Measurements from ENCODE around the gene RNU6-7. TPM values are rescaled to one million over a fixed set of nuclear protein-coding genes. Genes with fewer than 3 reads are reported as not detected.

The RNU6-7 gene
- total and polyA plus RNA-seq, 2 donors (not counting 3 experiments of a cell fraction or from before 2014, with no cell fraction given) = not detected

GRCh38 chr14:32232481-32232880 lies 30.6 kb downstream of the RNU6-7 start:
- intact Hi-C loops (cut with micrococcal nuclease) = no loop called here
- FAIRE-seq (no peak), DNase-seq (ENCODE audit: low read depth, low spot score) (no peak)
- Histone ChIP-seq H3K79me2 (ENCODE audit: control insufficient read depth, insufficient read depth, low read length) (no peaks in the 10 kb centered on the region), H3K36me3 (ENCODE audit: control insufficient read depth in 2 of 2, extremely low read depth in 1 of 2, insufficient read depth in 2 of 2, low read length in 2 of 2) (no peaks in the 10 kb centered on the region), H3K9ac (replicated peaks; ENCODE audit: extremely low read depth, insufficient read depth, low read length) (no peak overlapping the region), H3K4me2 (ENCODE audit: insufficient read depth, low read length) (no peak overlapping the region), H3K9me1 (replicated peaks; ENCODE audit: control insufficient read depth, extremely low read depth, insufficient read depth, low read length) (no peaks in the 10 kb centered on the region), H3K9me3 (replicated peaks; ENCODE audit: control insufficient read depth, insufficient read depth, low read length) (no peaks in the 10 kb centered on the region), H4K20me1 (replicated peaks; ENCODE audit: control insufficient read depth, extremely low read depth, insufficient read depth, low read length) (no peaks in the 10 kb centered on the region), H3K27ac (ENCODE audit: insufficient read depth, low read depth, low read length) (no peak overlapping the region), H2AFZ (ENCODE audit: low read depth, low read length) (no peak overlapping the region), H3K4me1 (ENCODE audit: control insufficient read depth, extremely low read depth, insufficient read depth, low read length) (no peaks in the 10 kb centered on the region), H3K27me3 (ENCODE audit: control insufficient read depth in 2 of 2, insufficient read depth in 2 of 2, low read length in 2 of 2) (no peaks in the 10 kb centered on the region), H3K4me3 (replicated peaks in 1 of 3; ENCODE audit: insufficient read depth in 1 of 3, low read depth in 1 of 3, low read length in 3 of 3) (no peak overlapping the region)
- no TSS peak for BruUV-seq (replicated peaks)
- POLR2A ChIA-PET = no interaction called here
- TF ChIP-seq, protein P1, sequence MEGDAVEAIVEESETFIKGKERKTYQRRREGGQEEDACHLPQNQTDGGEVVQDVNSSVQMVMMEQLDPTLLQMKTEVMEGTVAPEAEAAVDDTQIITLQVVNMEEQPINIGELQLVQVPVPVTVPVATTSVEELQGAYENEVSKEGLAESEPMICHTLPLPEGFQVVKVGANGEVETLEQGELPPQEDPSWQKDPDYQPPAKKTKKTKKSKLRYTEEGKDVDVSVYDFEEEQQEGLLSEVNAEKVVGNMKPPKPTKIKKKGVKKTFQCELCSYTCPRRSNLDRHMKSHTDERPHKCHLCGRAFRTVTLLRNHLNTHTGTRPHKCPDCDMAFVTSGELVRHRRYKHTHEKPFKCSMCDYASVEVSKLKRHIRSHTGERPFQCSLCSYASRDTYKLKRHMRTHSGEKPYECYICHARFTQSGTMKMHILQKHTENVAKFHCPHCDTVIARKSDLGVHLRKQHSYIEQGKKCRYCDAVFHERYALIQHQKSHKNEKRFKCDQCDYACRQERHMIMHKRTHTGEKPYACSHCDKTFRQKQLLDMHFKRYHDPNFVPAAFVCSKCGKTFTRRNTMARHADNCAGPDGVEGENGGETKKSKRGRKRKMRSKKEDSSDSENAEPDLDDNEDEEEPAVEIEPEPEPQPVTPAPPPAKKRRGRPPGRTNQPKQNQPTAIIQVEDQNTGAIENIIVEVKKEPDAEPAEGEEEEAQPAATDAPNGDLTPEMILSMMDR (IDR thresholded peaks at IDR 0.05; ENCODE audit: extremely low read depth in 1 of 2, insufficient read depth in 1 of 2, low read depth in 1 of 2, low read length in 2 of 2) = no peak
- TF ChIP-seq POLR2AphosphoS5 (IDR thresholded peaks at IDR 0.05; ENCODE audit: insufficient read depth, low read depth, low read length) = no peak
- no peak for TF ChIP-seq JUN (IDR thresholded peaks at IDR 0.05; ENCODE audit: borderline replicate concordance, insufficient read depth, insufficient read length, low read depth)
- TF ChIP-seq POLR2A (IDR thresholded peaks at IDR 0.05; ENCODE audit: low read depth, low read length) = no peak
- TF ChIP-seq MYC (IDR thresholded peaks at IDR 0.05; ENCODE audit: low read depth, low read length) = no peak
- TF ChIP-seq GATA2 (IDR thresholded peaks at IDR 0.05; ENCODE audit: insufficient read depth, insufficient read length, low read depth, low read length) = no peak
- dilution Hi-C loops (cut with MboI; ENCODE audit: extremely low pct_ligation_motif_present, low sequenced_read_pairs) = no loop called here
- CTCF ChIA-PET = interaction anchor here (0.7 to 1.4 kb wide), 4 partner anchors 9 to 22 kb away, joined by 3 to 6 read pairs (median 4); no protein-coding TSS in a partner anchor

GRCh38 chr14:32233260-32233659 lies 31.4 kb downstream of the RNU6-7 start:
- Histone ChIP-seq H3K9me3 (replicated peaks; ENCODE audit: control insufficient read depth, insufficient read depth, low read length) (no peaks in the 10 kb centered on the region), H3K9ac (replicated peaks; ENCODE audit: extremely low read depth, insufficient read depth, low read length) (no peak overlapping the region), H3K4me1 (ENCODE audit: control insufficient read depth, extremely low read depth, insufficient read depth, low read length) (no peaks in the 10 kb centered on the region), H3K4me3 (replicated peaks in 1 of 3; ENCODE audit: insufficient read depth in 1 of 3, low read depth in 1 of 3, low read length in 3 of 3) (no peak overlapping the region), H3K36me3 (ENCODE audit: control insufficient read depth in 2 of 2, extremely low read depth in 1 of 2, insufficient read depth in 2 of 2, low read length in 2 of 2) (no peaks in the 10 kb centered on the region), H3K27ac (ENCODE audit: insufficient read depth, low read depth, low read length) (no peak overlapping the region), H3K9me1 (replicated peaks; ENCODE audit: control insufficient read depth, extremely low read depth, insufficient read depth, low read length) (no peaks in the 10 kb centered on the region), H4K20me1 (replicated peaks; ENCODE audit: control insufficient read depth, extremely low read depth, insufficient read depth, low read length) (no peaks in the 10 kb centered on the region), H2AFZ (ENCODE audit: low read depth, low read length) (no peak overlapping the region), H3K79me2 (ENCODE audit: control insufficient read depth, insufficient read depth, low read length) (no peaks in the 10 kb centered on the region), H3K4me2 (ENCODE audit: insufficient read depth, low read length) (no peak overlapping the region), H3K27me3 (ENCODE audit: control insufficient read depth in 2 of 2, insufficient read depth in 2 of 2, low read length in 2 of 2) (no peaks in the 10 kb centered on the region)
- dilution Hi-C loops (cut with MboI; ENCODE audit: extremely low pct_ligation_motif_present, low sequenced_read_pairs) (no loop called here), intact Hi-C loops (cut with micrococcal nuclease) (no loop called here)
- DNase-seq (ENCODE audit: low read depth, low spot score) (no peak), FAIRE-seq (no peak)
- TF ChIP-seq POLR2A (IDR thresholded peaks at IDR 0.05; ENCODE audit: low read depth, low read length) = no peak
- TF ChIP-seq, protein P1 (IDR thresholded peaks at IDR 0.05; ENCODE audit: extremely low read depth in 1 of 2, insufficient read depth in 1 of 2, low read depth in 1 of 2, low read length in 2 of 2) = no peak
- no peak for TF ChIP-seq POLR2AphosphoS5 (IDR thresholded peaks at IDR 0.05; ENCODE audit: insufficient read depth, low read depth, low read length)
- TF ChIP-seq JUN (IDR thresholded peaks at IDR 0.05; ENCODE audit: borderline replicate concordance, insufficient read depth, insufficient read length, low read depth) = no peak
- TF ChIP-seq GATA2 (IDR thresholded peaks at IDR 0.05; ENCODE audit: insufficient read depth, insufficient read length, low read depth, low read length) = no peak
- TF ChIP-seq EZH2 (IDR thresholded peaks at IDR 0.05; ENCODE audit: borderline replicate concordance, low read depth, low read length, severe bottlenecking) = no peak
- no peak for TF ChIP-seq FOS (IDR thresholded peaks at IDR 0.05; ENCODE audit: borderline replicate concordance, insufficient read depth, low read length)
- no peak for TF ChIP-seq MYC (IDR thresholded peaks at IDR 0.05; ENCODE audit: low read depth, low read length)
- TF ChIP-seq MAX (IDR thresholded peaks at IDR 0.05; ENCODE audit: insufficient read depth, insufficient read length) = no peak
- ChIA-PET CTCF (interaction anchor here (0.7 to 1.4 kb wide), 2 partner anchors 9 to 11 kb away, joined by 3 read pairs; no protein-coding TSS in a partner anchor), POLR2A (no interaction called here)
- no TSS peak for BruUV-seq (replicated peaks)

Measured in endothelial cell of umbilical vein (primary cell).